Measurements from ENCODE around the gene HES3. TPM values are rescaled to one million over a fixed set of nuclear protein-coding genes. Genes with fewer than 3 reads are reported as not detected.

Gene HES3
- total and polyA plus RNA-seq, 10 of the 15 experiments (the other 5 are each of a cell fraction or from before 2014, with no cell fraction given) = not detected

- TF ChIP-seq CBX5 (IDR thresholded peaks at IDR 0.05; ENCODE audit: low read depth) = 0 out of 2 replicates have a peak, but pooled peaks have one; percentile 45
- 0 out of 2 replicates have a peak, but pooled peaks have one; percentile 47 for TF ChIP-seq GATAD2B (conservative IDR thresholded peaks at IDR 0.05; ENCODE audit: low read depth)
- TF ChIP-seq DPF2 (IDR thresholded peaks at IDR 0.05) = 0 out of 2 replicates have a peak, but pooled peaks have one; percentile 49
- no peak for TF ChIP-seq CBX3 (IDR thresholded peaks at IDR 0.05; ENCODE audit: borderline replicate concordance, low read depth)
- TF ChIP-seq NFIC (IDR thresholded peaks at IDR 0.05; ENCODE audit: low read depth, low read length) = no peak
- TF ChIP-seq MEF2A (IDR thresholded peaks at IDR 0.05; ENCODE audit: insufficient read depth, low read depth, low read length) = no peak
- no peak for TF ChIP-seq ZNF384 (IDR thresholded peaks at IDR 0.05; ENCODE audit: borderline replicate concordance, low read depth, low read length)
- no peak for TF ChIP-seq ZNF592 (IDR thresholded peaks at IDR 0.05)
- no peak for TF ChIP-seq RFX5 (IDR thresholded peaks at IDR 0.05; ENCODE audit: low read depth, low read length)
- no peak for TF ChIP-seq ATF3 (IDR thresholded peaks at IDR 0.05; ENCODE audit: borderline replicate concordance, extremely low read depth, low read depth, low read length)
- TF ChIP-seq SIN3A (IDR thresholded peaks at IDR 0.05; ENCODE audit: low read depth, low read length) = peak; percentile 97
- TF ChIP-seq ZBTB11 (CRISPR knock-in tag; IDR thresholded peaks at IDR 0.05) = no peak
- TF ChIP-seq CTCF (IDR thresholded peaks at IDR 0.05 in 2 of 3, conservative IDR thresholded peaks at IDR 0.05 in 1 of 3; ENCODE audit: control insufficient read depth in 2 of 3, extremely low read depth in 1 of 3, insufficient read depth in 1 of 3, low read depth in 3 of 3, low read length in 3 of 3) = peak; percentile 73 to 96 (median 85)
- TF ChIP-seq FOXK2 (IDR thresholded peaks at IDR 0.05) = no peak
- no peak for TF ChIP-seq POLR2AphosphoS2 (IDR thresholded peaks at IDR 0.05; ENCODE audit: low read depth, low read length)
- TF ChIP-seq RCOR1 (conservative IDR thresholded peaks at IDR 0.05; ENCODE audit: low read depth, low read length) = peak; percentile 97
- 0 out of 2 replicates have a peak, but pooled peaks have one; percentile 62 for TF ChIP-seq LARP7 (IDR thresholded peaks at IDR 0.05)
- TF ChIP-seq NR2C2 (IDR thresholded peaks at IDR 0.05; ENCODE audit: borderline replicate concordance, control insufficient read depth, insufficient read length, low read depth) = no peak
- no peak for TF ChIP-seq CHD2 (IDR thresholded peaks at IDR 0.05; ENCODE audit: borderline replicate concordance, low read depth, low read length)
Observed at GRCh38 chr1:6245086-6245868, 1.3 kb downstream of the HES3 start (continued).

All from GM12878 (cell line).